Ovary (tissue), 3 donors: Measurements from ENCODE around the gene CERCAM.

ENCODE experiments used
- CTCF ChIP-seq, 3 donors: fragments of 450-650 bp in 2 of 3; fragments of 200-600 bp in 1 of 3; IDR thresholded peaks; one replicate each; pipeline versions ENCODE4 v1.5.1 to v1.8.0; 2016 to 2022; ENCODE audit warnings: antibody characterized with exemption in 3 of 3, mild to moderate bottlenecking in 1 of 3
- POLR2A ChIP-seq: fragments of 450-650 bp; IDR thresholded peaks from one replicate; pipeline ENCODE4 v1.6.1; 2017; ENCODE audit warnings: antibody characterized with exemption, mild to moderate bottlenecking, moderate library complexity
- donor health status: DM: no; HTN: no; CAD: no.

- TF ChIP-seq CTCF (IDR thresholded peaks at IDR 0.05), result no peak
- TF ChIP-seq POLR2A, result no peak
Measured at GRCh38 chr9:128411364-128412119, 9.1 kb upstream of the CERCAM start.
